OCI-LY1 (cell line): ENCODE results near the gene DRD2.

Experiments used
- H2AFZ ChIP-seq: fragments of 200-600 bp; sonication (generic), shearing (Covaris generic); 2 replicates; pipeline ENCODE4 v1.6.0; 2014; ENCODE audit warnings: antibody characterized with exemption, mild to moderate bottlenecking, low read length
- H3F3A ChIP-seq: fragments of 200-600 bp; sonication (generic), shearing (Covaris generic); 2 replicates; pipeline ENCODE4 v1.6.0; 2014; ENCODE audit warnings: mild to moderate bottlenecking, antibody characterized with exemption, low read length, moderate library complexity; ENCODE audit not compliant: insufficient read depth
- H3K27ac ChIP-seq: fragments of 200-600 bp; sonication (generic); 2 replicates; pipeline ENCODE4 v1.5.1; 2014; ENCODE audit warnings: low read length, mixed run types, mild to moderate bottlenecking, low read depth; ENCODE audit not compliant: poor library complexity, severe bottlenecking
- H3K27me3 ChIP-seq: fragments of 200-600 bp; sonication (generic); 2 replicates; pipeline ENCODE4 v1.6.0; 2014; ENCODE audit warnings: antibody characterized with exemption, mild to moderate bottlenecking, low read length, moderate library complexity; ENCODE audit not compliant: insufficient read depth
- H3K36me3 ChIP-seq: fragments of 200-600 bp; sonication (generic); 2 replicates; pipeline ENCODE4 v1.6.1; 2014; ENCODE audit warnings: mild to moderate bottlenecking, antibody characterized with exemption, low read length, moderate library complexity, mixed read lengths; ENCODE audit not compliant: insufficient read depth
- H3K4me1 ChIP-seq: fragments of 200-600 bp; sonication (generic); 2 replicates; pipeline ENCODE4 v1.5.1; 2014; ENCODE audit warnings: mild to moderate bottlenecking, low read length, moderate library complexity; ENCODE audit not compliant: insufficient read depth, severe bottlenecking
- H3K4me2 ChIP-seq: fragments of 200-600 bp; sonication (generic), shearing (Covaris generic); 2 replicates; pipeline ENCODE4 v1.6.1; 2014; ENCODE audit warnings: low read length
- H3K4me3 ChIP-seq: fragments of 200-600 bp; sonication (generic); 2 replicates; pipeline ENCODE4 v1.5.1; 2014; ENCODE audit warnings: low read length, low read depth, mild to moderate bottlenecking, mixed read lengths; ENCODE audit not compliant: poor library complexity, severe bottlenecking
- H3K79me2 ChIP-seq: fragments of 200-600 bp; shearing (Covaris generic); 2 replicates; pipeline ENCODE4 v1.6.1; 2016; ENCODE audit warnings: mixed run types, low read length, mixed read lengths; ENCODE audit not compliant: insufficient read depth
- H3K9ac ChIP-seq: fragments of 200-600 bp; sonication (generic), shearing (Covaris generic); 2 replicates; pipeline ENCODE4 v1.6.1; 2014; ENCODE audit warnings: mild to moderate bottlenecking, low read length, mixed read lengths
- H3K9me2 ChIP-seq: fragments of 200-600 bp; sonication (generic), shearing (Covaris generic); 2 replicates; pipeline ENCODE4 v1.6.1; 2014; ENCODE audit warnings: low read depth, mild to moderate bottlenecking, low read length, mixed read lengths
- H3K9me3 ChIP-seq: fragments of 200-600 bp; shearing (Covaris generic); 2 replicates; pipeline ENCODE4 v1.6.1; 2014; ENCODE audit warnings: low read length, mixed read lengths
- H4K20me1 ChIP-seq: fragments of 200-600 bp; sonication (generic), shearing (Covaris generic); 2 replicates; pipeline ENCODE4 v1.6.0; 2016; ENCODE audit warnings: mild to moderate bottlenecking, low read length; ENCODE audit not compliant: insufficient read depth
- CTCF ChIP-seq: fragments of 200-600 bp; sonication (generic), shearing (Covaris generic); IDR thresholded peaks from 2 replicates; pipeline ENCODE4 v1.5.1; 2017; ENCODE audit warnings: mild to moderate bottlenecking, antibody characterized with exemption, low read length, moderate library complexity, mixed read lengths
- EZH2 ChIP-seq: fragments of 200-600 bp; sonication (generic), shearing (Covaris generic); IDR thresholded peaks from 2 replicates; pipeline ENCODE4 v1.8.0; 2017; ENCODE audit warnings: borderline replicate concordance, mixed run types, mild to moderate bottlenecking, antibody characterized with exemption, low read length, moderate library complexity, mixed read lengths

Gene DRD2

GRCh38 chr11:113481672-113482071, 6.5 kb upstream of the DRD2 start:
- Histone ChIP-seq H3K4me2 (no peak overlapping the region), H3K27me3 (no peaks in the 10 kb centered on the region), H3K27ac (no peak overlapping the region), H3F3A (no peaks in the 10 kb centered on the region), H3K36me3 (no peaks in the 10 kb centered on the region), H3K79me2 (no peaks in the 10 kb centered on the region), H3K9me2 (no peaks in the 10 kb centered on the region), H3K4me3 (no peak overlapping the region), H3K4me1 (no peaks in the 10 kb centered on the region), H3K9ac (no peak overlapping the region), H2AFZ (no peak overlapping the region), H4K20me1 (no peaks in the 10 kb centered on the region), H3K9me3 (no peaks in the 10 kb centered on the region)
- TF ChIP-seq EZH2 (no peak), CTCF (no peak)

- H3K4me3 ChIP-seq, result no peak overlapping the region
- H3F3A ChIP-seq, result no peaks in the 10 kb centered on the region
- no peaks in the 10 kb centered on the region for H3K79me2 ChIP-seq
- H3K9me3 ChIP-seq, result no peaks in the 10 kb centered on the region
- H4K20me1 ChIP-seq, result no peaks in the 10 kb centered on the region
- no peaks in the 10 kb centered on the region for H3K4me1 ChIP-seq
- no peaks in the 10 kb centered on the region for H3K36me3 ChIP-seq
- no peak overlapping the region for H2AFZ ChIP-seq
- H3K27me3 ChIP-seq, result no peaks in the 10 kb centered on the region
- H3K9me2 ChIP-seq, result no peaks in the 10 kb centered on the region
- H3K9ac ChIP-seq, result no peak overlapping the region
- no peak overlapping the region for H3K4me2 ChIP-seq
- H3K27ac ChIP-seq, result no peak overlapping the region
- no peak for TF ChIP-seq EZH2
- no peak for TF ChIP-seq CTCF
These were observed 6.0 kb upstream of the DRD2 start for GRCh38 chr11:113481226-113481625.

- no peaks in the 10 kb centered on the region for H3K9me3 ChIP-seq
- H3K36me3 ChIP-seq, result no peaks in the 10 kb centered on the region
- H3K27ac ChIP-seq, result no peak overlapping the region
- no peaks in the 10 kb centered on the region for H3K9me2 ChIP-seq
- no peaks in the 10 kb centered on the region for H3K27me3 ChIP-seq
- H3K79me2 ChIP-seq, result no peaks in the 10 kb centered on the region
- H3K9ac ChIP-seq, result no peak overlapping the region
- H3K4me1 ChIP-seq, result no peaks in the 10 kb centered on the region
- no peak overlapping the region for H3K4me3 ChIP-seq
- H4K20me1 ChIP-seq, result no peaks in the 10 kb centered on the region
- no peak overlapping the region for H3K4me2 ChIP-seq
- H2AFZ ChIP-seq, result no peak overlapping the region
- H3F3A ChIP-seq, result no peaks in the 10 kb centered on the region
- TF ChIP-seq EZH2 (no peak), CTCF (no peak)
These were observed 2.1 kb upstream of the DRD2 start for GRCh38 chr11:113477321-113477720.
